GM18867 (cell line): ENCODE data around the gene P2RY13.

Experiments
- ATAC-seq: cut with Tn5 transposase; IDR thresholded peaks from one replicate; pipeline ENCODE4 v1.9.1; 2021; ENCODE audit warnings: mild to moderate bottlenecking, moderate library complexity; ENCODE audit not compliant: unreplicated experiment

Gene P2RY13

DNA sequence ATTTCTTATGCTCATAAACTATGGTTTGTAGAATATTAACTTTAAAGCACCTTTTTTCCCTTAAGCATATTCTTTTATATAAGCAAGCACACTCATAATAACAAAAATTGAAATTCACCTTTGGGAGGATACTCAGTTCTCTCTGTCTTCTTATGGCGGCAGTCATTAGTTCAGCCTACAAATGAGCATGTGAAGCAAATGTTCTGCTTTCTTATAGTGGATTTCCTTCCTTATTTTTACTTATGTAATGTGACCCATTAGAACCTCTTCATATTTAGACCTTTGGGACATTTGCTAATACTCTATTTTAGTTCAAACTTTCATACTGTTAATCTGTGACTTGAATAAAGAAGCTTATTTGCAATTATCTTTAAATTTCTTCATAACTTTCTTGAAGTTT lies at the start of gene P2RY13:
Gene P2RY13 (minus strand): TSS at position 187 of the 400 bp plus-strand sequence. CDS start 21 bp downstream, at position 166.
- ATAC-seq = no peak

DNA sequence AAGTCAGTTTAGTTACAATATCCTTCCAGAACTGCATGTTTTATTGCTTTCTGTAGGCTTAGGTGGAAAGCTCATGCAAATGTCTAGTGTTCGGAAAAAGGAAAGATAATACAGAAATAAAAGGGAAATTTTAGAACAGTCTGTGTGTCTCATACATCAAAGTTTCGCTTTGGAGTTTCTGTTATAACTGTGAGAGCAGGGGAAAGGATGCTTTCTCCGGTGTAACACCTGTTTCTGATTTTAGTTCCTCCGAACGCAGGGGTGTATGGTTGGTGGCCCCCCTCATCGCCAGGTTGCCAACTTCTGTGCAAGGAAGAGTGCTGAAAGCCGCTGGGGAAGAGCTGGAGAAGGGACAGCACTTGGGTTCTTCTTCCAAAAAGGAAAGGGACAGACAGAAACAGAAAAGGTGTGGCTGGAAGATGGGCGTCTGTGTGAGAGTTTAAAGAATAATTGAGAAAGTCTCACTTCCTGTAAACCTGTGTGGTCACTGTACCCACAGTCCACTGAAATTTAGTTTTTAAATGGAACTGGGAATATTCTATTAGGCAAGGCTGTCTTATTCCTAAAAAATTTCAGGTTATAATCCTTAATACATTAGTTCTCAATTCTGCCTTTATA lies 48.5 kb upstream of the P2RY13 start:
- peak; percentile 76 for ATAC-seq

DNA sequence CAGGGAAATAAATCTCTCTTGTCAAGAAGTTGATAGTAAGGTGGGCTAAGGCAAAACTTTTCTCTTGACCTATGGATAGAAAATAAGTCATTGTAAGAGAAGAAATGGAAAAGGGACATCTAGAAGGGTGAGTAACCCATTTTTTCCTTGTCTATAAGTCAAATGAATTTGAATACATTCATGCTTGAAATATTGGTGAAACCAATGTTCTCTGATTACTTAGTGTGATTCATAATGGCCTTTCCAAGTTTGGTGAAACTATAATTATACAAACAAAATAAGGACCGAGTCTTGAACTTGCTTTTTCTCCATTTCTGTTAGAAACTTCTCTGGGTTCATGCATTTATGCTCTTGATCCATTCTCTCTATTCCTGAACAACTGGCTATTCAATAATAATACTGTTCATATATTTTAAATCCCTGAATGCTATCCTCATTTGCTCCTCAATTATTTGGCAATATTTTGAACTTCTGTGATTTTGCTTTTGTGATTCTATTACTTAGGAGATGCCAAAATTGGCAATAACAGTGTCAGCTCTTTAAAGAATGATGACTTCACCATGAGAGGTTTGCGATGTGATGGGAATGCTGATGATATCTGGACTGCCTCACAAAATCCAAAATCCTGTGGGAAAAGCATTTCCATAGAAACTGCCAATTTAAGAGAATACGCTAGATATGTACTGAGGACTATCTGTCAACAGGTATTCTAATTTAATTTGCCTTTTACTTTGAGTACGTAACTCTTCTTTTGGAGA lies 42.9 kb upstream of the P2RY13 start:
- no peak for ATAC-seq

DNA sequence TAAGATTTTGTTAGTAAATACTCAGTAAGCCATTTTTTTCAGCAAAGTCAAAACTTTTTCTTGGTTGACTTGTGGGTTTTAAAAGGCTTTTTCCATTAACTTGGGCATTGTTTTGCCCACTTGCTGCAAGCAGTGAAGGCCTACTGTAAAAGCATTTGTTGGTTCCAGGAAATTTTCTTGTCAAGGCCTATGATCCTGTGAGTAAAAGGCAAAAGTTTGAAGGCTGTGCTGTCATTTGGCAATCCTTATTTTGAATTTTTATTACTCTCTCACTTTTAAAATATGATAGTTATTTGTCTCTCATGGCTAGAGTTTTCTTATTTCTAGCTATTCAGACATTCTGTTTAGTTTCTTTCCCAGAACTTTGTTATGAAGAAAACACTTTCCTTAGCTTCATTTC lies 42.2 kb upstream of the P2RY13 start:
- no peak for ATAC-seq

DNA sequence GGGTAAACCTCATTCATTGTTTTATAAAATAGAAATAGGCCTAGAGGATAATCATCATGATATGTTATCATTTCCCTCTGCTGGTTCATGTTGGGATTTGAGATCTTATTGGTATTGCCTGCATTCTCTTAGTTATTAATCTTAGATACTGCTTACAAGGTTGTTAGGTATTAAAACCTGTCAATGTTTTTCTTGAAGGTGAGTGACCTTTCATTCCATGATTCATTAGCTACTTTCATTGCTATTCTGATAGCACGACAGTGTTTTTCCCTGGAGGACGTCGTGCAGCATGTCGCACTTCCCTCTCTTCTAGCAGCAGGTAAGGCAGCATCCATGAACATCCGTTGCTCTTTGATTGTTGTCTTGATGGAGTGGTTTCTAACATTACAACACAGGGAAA lies 38.1 kb upstream of the P2RY13 start:
- no peak for ATAC-seq

DNA sequence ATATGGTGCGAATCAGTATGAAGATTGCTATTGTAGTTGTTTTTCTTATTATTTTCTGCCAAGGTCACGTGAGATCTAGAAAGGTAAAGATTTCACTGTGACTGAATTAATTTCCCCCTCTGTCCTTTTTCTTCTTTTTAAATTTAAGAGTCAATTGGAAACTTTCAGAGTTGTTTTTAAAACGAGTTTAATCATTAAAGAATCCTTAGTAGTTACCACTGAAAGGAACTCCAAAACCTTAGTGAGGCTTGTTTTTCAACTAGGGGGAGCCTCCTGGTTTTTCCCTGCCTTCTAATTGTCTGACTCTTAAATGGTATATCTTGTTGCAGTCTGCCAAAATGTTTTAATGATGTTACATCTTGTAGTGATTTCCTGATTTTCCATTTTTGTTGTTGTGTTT lies 37.6 kb upstream of the P2RY13 start:
- no peak for ATAC-seq

DNA sequence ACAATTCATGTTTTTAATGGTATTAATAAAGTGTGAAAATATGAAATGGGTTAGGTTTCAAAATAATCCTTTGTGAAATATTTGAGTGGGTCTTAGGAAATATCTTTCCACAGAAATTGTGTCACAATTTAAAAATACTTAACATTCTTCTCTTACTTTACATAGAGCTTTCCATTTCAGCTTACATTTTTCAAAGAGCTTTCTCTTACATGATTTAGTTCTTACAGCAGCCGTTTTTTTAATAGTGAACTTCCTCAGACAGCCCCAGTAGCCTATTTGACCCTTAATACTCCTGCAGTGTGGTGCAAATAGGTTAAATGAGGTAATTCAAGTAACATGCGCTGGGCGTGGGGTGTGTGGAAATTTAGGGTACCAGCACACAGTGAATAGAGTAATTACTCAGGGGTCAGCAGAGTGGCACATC lies 33.4 kb upstream of the P2RY13 start:
- no peak for ATAC-seq

DNA sequence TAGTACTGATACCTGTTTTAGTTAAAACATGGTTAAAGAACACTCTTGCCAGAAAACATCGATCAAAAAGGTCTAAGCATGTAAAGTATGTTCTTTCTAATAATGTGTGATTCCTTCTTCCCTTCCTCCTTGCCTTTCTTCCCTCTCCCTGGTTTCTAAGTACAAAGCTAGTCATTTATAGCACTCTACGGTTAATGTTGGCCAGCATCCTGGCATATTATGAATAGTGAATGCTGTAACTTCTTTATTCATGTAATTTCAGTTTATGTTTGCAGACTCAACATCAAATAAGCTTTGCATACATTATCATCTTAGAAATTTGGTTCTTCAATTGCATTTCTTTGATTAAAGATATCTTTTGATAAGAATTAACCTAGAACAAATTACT lies 28.1 kb upstream of the P2RY13 start:
- no peak for ATAC-seq

DNA sequence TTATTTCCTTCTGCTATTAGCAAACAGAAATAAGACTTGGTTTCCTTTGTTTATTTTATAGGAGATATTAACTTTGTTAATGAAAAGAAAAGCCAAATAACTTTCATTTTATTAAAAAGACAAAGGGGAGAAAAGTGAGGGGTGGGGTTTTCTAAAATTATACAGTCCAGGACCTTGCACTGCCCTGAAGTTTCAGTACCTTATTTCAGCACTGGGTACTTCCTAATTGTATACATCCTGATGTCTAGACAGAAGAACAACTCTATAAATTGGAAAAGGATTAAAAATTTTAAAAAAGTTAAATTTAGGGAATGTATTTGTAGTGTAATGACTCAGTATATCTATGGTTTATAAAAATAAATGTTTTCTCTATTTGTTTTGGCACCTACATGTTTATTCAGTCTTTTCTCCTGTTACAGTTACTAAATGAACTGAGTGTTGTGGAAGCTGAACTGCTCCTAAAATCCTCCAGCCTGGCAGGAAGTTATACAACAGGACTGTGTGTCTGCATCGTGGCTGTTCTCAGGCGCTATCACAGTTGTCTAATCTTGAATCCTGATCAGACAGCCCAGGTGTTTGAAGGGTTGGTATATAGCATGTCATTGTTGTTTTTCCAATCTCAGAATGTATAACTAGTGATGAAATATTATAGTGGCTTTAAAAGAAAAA lies 27.6 kb upstream of the P2RY13 start:
- ATAC-seq = no peak

DNA sequence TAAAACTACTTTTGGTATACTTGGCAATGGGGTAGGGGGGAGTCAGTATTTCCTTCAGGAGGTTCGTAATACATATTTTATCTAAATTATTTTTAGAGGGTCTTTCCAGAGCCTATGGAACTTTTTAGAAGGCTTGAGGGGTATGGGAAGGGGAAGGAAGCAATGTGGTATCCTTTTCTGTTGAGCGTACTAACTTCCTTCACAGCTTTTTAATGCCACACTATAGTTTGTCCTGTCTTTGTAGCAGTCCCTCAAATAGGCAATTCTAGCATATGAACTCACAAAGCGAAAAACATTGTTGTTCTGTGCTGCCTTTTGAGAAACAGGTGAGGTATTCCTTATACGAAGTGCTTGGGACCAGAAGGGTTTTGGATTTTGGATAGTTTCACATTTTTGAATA lies 22.3 kb upstream of the P2RY13 start:
- peak; percentile 35 for ATAC-seq

DNA sequence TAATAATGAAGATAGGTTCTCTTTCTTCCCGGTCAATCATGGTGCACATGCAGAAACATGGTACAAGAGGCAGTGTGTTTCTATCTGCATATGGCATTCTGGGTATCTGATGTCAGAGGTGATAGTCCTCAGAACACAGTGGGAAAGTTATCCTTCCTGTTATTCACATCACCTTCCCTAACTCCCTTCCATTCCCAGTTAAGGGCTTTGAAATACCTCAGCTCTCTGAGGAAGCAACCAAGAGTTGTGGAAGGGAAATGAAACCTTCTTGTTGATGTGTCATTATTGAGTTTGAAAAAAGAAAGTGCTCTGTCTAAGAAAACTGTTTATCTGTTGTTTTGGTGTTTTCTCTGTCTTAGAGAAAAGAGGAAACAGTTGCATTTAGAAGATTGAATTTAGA lies 21.9 kb upstream of the P2RY13 start:
- peak; percentile 94 for ATAC-seq

DNA sequence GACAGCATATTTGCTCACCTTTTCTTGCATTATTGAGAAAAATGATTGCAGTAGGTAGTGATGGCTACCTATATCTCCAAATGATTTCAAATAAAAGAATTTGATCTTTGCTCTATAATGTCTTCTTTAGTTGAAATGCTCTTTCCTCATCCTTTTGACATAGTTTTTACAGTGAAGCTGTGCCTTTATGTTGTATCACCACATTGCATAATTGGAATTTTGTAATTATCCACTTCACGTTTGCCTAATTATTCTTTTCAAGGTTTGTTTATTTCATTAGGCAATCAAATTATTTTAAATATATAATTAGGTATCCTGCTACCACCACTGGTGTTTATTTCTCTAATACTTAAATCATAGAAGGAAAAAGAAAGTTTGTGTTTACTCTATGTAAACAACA lies 21.3 kb upstream of the P2RY13 start:
- no peak for ATAC-seq

DNA sequence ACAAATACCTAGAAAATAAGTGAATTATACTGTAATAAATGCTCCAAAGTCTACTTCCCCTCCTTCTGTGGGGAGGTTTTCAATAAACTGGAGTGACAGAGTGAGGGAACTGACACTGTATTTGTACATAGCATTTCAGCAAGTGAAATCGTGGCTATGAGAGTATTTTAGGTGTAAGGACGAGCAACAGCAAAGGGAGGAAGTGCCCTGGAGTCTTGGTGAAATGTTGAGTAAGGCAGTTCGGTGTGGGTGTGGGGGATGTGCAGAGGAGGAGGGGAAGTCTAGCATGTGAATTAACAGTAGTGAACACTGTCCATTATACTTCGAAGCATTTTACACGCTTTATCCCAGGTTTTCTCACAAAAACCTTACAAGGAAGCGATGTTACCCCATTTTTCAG lies 18.1 kb upstream of the P2RY13 start:
- no peak for ATAC-seq

DNA sequence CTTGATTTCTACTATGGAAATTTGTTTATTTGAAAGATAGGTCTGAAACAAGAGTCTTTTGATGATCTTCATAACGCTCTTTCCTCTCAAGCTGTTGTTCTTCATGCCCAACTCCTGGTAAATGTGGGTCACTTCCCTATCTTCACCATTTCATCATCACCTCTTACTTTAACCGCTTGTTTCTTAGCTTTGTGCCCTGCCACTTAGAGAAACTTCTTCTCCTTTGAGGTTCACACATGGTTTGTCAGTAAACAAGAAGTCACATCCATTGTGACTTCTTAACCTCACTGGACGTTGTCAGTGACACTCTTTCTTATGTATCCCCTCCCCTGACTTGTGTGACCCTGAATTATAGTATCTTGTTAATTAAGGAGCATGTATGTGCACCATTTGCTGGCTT lies 16.9 kb upstream of the P2RY13 start:
- no peak for ATAC-seq

DNA sequence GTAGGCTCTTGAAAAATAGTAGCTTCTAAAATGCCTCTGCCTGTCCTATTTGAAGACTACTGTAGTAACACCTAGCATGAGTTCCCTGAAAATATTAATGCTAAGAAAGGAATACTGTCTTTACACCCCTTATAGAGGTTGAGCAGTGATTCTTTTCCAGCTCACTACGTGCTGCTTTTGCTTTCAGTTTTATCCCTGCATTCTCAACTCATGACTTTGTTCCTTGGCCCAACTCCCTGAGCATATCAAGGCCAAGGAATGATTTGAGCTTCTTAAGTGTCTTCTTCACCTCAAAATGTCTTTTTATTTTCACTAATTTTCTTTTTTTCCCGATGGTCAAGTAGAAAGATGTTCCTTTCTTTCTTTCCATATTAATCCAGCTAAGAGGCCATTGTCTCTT lies 16.5 kb upstream of the P2RY13 start:
- ATAC-seq = no peak

DNA sequence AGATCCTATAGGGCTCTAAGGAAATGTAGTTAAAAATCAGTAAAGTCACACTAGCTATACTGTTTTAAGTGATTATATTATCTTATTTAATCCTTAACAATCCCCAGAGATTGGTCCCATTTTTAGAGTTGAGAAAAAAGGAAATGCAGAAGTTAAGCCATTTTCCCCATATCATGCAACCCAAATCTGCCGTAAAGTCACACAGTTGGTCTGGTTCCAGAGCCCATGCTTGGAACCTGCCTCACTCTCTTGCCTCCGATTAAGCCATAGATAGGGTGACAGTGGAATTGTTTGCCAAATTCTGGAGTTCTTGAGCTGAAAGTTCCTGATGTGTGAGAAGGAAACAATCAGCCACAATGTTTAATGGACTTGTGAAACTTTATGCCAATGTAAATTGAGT lies 2.3 kb upstream of the P2RY13 start:
- no peak for ATAC-seq

DNA sequence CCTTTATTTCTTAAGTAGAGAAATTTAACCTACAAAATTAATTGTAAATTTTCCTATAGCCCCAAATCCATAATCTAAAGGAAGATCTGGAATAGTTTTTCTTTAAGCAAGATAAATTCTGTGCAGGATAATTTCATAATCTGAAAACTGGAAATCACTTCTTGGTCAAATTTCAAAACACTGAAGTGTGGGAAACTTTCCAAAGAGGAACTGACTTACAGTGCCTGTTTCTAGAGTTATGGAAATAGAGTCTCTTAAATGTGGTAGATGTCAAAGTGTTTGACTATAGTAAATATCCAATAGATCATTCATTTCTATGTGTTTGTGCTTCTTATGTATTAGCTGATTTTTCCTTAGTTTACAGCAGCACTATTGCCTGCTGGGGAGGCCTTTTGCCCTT lies 1.6 kb upstream of the P2RY13 start:
- no peak for ATAC-seq

DNA sequence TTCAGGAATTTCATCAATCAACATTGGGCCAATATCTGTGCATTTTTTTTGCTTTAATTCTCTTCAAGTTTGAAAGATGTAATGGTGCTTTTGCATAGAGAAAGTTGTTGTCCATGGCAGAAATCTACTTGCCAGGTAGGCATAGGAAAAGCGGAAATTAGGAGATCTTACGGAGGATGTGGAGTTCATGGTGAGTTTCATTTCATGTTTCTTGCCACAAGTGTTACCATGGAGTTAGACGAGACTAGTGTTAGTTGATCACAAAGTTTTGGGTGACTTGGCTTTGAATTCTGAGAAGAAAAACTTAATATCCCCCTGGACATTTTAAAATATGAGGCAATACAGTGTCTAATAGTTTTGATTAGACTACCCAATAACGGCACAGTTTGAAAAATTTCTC lies 1.0 kb upstream of the P2RY13 start:
- ATAC-seq = no peak

DNA sequence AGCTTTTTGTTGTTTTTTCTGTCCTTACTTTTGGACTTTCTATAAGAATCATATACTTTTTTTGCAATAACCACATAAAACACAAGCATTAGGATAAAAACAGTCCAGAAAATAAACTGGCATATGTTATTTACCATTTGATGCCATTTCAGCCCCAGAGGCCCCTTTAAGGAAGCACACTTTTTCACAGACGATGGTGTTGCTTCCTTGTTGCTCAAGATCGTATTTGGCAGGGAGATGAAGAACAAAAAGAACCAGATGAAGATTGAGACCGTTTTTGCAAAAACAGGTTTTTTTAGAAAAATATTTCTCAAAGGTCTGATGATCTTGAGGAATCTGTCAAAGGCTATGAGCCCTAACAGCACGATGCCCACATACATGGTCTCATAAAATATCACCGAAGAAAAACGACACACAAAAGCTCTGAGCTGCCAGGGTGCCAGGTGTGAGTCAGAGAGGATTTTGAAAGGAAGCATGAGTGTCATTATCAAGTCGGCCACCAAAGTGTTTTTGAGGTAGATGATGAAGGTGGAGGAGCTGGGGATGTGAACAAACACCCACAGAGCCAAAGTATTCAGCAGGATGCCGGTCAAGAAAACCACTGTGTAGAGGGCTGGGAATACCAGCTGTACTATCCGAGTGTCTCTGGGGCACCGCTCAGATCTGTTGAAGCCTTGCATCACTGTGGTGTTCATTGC lies 902 bp downstream of the P2RY13 start:
- no peak for ATAC-seq

DNA sequence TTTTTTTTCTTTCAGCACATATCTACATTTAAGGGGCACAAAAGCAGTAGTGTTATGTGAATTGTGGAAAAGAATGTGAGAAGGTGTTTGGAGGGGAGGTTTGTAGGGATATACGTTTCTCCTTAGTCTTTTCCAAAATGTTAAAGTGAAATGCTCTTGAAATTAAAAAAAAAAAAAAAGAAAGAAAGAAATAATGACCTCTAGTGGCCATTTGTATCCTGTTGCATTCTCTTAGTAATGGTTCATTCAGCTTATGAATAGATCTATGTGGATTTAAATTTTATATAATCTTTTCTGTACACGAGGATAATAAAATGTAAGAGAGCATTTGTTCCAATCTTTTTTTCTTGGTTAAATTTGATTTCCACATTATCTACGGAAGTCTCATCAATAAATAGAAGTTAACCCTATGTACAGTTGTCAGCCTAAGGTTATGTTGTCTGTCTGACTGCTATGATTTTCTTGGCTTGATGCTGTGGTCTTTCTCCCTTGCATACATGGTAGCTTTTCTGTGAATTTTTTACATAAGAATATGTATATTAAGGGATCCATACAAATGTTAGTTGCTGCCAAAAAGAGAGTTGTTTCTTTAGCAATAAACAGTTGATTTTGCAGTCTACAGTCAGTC lies 1.7 kb downstream of the P2RY13 start:
- ATAC-seq = no peak

DNA sequence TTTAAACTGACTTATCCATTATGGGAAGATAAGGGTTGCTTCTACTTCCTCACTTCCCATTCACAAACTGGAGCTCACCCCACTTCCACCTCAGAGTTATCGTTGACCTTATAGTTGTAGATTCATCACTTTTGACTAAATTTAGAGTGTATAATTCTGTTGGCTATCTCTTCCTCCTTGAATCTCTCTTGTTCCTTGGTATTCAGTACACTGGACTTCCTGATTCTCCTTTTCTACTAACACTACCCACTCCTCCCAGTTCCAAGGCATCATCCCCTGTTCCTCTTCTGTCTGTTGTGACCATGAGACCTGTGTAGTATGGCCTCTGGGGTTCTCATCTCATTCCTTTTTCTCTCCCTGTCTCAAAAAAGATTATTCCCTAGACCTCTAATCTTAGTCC lies 6.8 kb downstream of the P2RY13 start:
- ATAC-seq = no peak
